K562 (cell line): ENCODE measurements around the gene TSPAN1. TPM values are rescaled to one million over a fixed set of nuclear protein-coding genes. Genes with fewer than 3 reads are reported as not detected.

ENCODE experiments used
- ARID1B ChIP-seq: fragments of 450-650 bp; IDR thresholded peaks from 2 replicates; pipeline ENCODE4 v1.6.1; 2016; ENCODE audit warnings: antibody characterized with exemption, mild to moderate bottlenecking, inconsistent platforms
- HDAC2 ChIP-seq: fragments of 450-650 bp; IDR thresholded peaks from 2 replicates; pipeline ENCODE4 v1.6.1; 2016; ENCODE audit warnings: mild to moderate bottlenecking
- HNRNPH1 ChIP-seq: fragments of 200-400 bp; formaldehyde crosslinking; optimal IDR thresholded peaks from 2 replicates; pipeline ENCODE3; 2017; ENCODE audit warnings: low read depth, mild to moderate bottlenecking, low read length, moderate library complexity
- KAT2B ChIP-seq: IDR thresholded peaks from one replicate; pipeline ENCODE4 v1.6.1; 2012; ENCODE audit warnings: low read depth, mild to moderate bottlenecking, control low read depth, inconsistent platforms, low read length, moderate library complexity
- LCOR ChIP-seq: sonication (generic); formaldehyde crosslinking; IDR thresholded peaks from 2 replicates; pipeline ENCODE4 v1.8.0; 2022; ENCODE audit warnings: mild to moderate bottlenecking, missing genetic modification reagents
- MIER1 ChIP-seq: fragments of 450-650 bp; IDR thresholded peaks from 2 replicates; pipeline ENCODE4 v1.6.1; 2016; ENCODE audit warnings: antibody characterized with exemption, mild to moderate bottlenecking, low read depth
- PCBP2 ChIP-seq: fragments of 200-400 bp; formaldehyde crosslinking; IDR thresholded peaks from 2 replicates; pipeline ENCODE4 v1.6.1; 2018; ENCODE audit warnings: low read length, low read depth, mild to moderate bottlenecking, moderate library complexity; ENCODE audit not compliant: poor library complexity, severe bottlenecking
- PHF8 ChIP-seq: fragments of 200-600 bp; sonication (generic); IDR thresholded peaks from 2 replicates; pipeline ENCODE4 v1.6.1; 2012; ENCODE audit warnings: mixed run types, mild to moderate bottlenecking, inconsistent platforms, low read length, moderate library complexity, borderline replicate concordance
- SMARCA4 ChIP-seq: fragments of 450-650 bp; IDR thresholded peaks from 2 replicates; pipeline ENCODE4 v1.6.1; 2016
- SREBF2 ChIP-seq: sonication (generic); formaldehyde crosslinking; IDR thresholded peaks from 2 replicates; pipeline ENCODE4 v1.4.0; 2020; ENCODE audit warnings: mild to moderate bottlenecking, missing genetic modification reagents
- TEAD1 ChIP-seq, 2 experiments: fragments of 450-650 bp in 1 of 2; sonication (generic) in 1 of 2; formaldehyde crosslinking; IDR thresholded peaks; 2 replicates each; pipeline versions ENCODE4 v1.4.0 to v1.8.0; 2020 to 2022; ENCODE audit warnings: mild to moderate bottlenecking in 2 of 2, missing genetic modification reagents in 1 of 2
- ZKSCAN8 ChIP-seq: fragments of 200-800 bp; sonication (Bioruptor generic); IDR thresholded peaks from 2 replicates; pipeline ENCODE4 v1.6.1; 2016; ENCODE audit warnings: missing genetic modification characterization, missing compliant biosample characterization
- ZNF436 ChIP-seq: fragments of 250-450, 450-650 bp; sonication (Bioruptor Pico); formaldehyde crosslinking; IDR thresholded peaks from 2 replicates; pipeline ENCODE4 v1.7.0; 2020; ENCODE audit warnings: mild to moderate bottlenecking
- polyA plus RNA-seq, 8 experiments: library from polyadenylated mRNA; depleted of rRNA in 4 of 8; stranded (reverse) in 5 of 8; unstranded in 3 of 8; fragments of >200 nt; fragmentation: Nextera tagmentation in 2 of 8; fragmentation: Illumina TruSeq in 1 of 8; extraction: Ambion mirVana in 2 of 8; extraction: Trizol in 1 of 8; gene quantifications; 2 replicates each; pipeline versions ENCODE4 v1.2.1 to v1.2.3, GENCODE V29; 2011 to 2014; ENCODE audit warnings: inconsistent platforms in 1 of 8, missing spikeins in 1 of 8
- total RNA-seq, 7 experiments: library from RNA; depleted of rRNA in 6 of 7; stranded (reverse); fragments of >200 nt in 6 of 7; fragmentation: Illumina TruSeq in 2 of 7; extraction: Trizol in 2 of 7; gene quantifications; 2 replicates each; pipeline versions ENCODE4 v1.2.1 to v1.2.3, GENCODE V29; 2011 to 2021; ENCODE audit warnings: low replicate concordance in 1 of 7
- TF ChIP-seq, protein P1 (sequence below), 2 experiments: fragments of 450-650 bp; IDR thresholded peaks; 2 replicates each; pipeline ENCODE4 v1.6.1; 2018; ENCODE audit warnings: mild to moderate bottlenecking in 2 of 2, low read depth in 1 of 2; ENCODE audit not compliant: partially characterized antibody in 2 of 2
- TF ChIP-seq, protein P2 (sequence below): sonication (generic); formaldehyde crosslinking; IDR thresholded peaks from 2 replicates; pipeline ENCODE4 v1.8.1; 2022; ENCODE audit warnings: missing genetic modification reagents
- TF ChIP-seq, protein P3 (sequence below): fragments of 450-650 bp; formaldehyde crosslinking; conservative IDR thresholded peaks from 2 replicates; pipeline ENCODE4 v1.4.0; 2022; ENCODE audit warnings: mild to moderate bottlenecking, missing genetic modification characterization
- TF ChIP-seq, protein P4 (sequence below): fragments of 250-450 bp; sonication (Bioruptor Pico); IDR thresholded peaks from 2 replicates; pipeline ENCODE4 v1.9.0; 2021; ENCODE audit warnings: mild to moderate bottlenecking
- TF ChIP-seq, protein P5 (sequence below): fragments of 450-650 bp; formaldehyde crosslinking; IDR thresholded peaks from 2 replicates; pipeline ENCODE4 v1.4.0; 2020; ENCODE audit warnings: mild to moderate bottlenecking

TSPAN1 gene
- total and polyA plus RNA-seq, 9 of the 15 experiments (the other 6 are each of a cell fraction or from before 2014, with no cell fraction given), result 0.58 TPM; not detected in 8

DNA sequence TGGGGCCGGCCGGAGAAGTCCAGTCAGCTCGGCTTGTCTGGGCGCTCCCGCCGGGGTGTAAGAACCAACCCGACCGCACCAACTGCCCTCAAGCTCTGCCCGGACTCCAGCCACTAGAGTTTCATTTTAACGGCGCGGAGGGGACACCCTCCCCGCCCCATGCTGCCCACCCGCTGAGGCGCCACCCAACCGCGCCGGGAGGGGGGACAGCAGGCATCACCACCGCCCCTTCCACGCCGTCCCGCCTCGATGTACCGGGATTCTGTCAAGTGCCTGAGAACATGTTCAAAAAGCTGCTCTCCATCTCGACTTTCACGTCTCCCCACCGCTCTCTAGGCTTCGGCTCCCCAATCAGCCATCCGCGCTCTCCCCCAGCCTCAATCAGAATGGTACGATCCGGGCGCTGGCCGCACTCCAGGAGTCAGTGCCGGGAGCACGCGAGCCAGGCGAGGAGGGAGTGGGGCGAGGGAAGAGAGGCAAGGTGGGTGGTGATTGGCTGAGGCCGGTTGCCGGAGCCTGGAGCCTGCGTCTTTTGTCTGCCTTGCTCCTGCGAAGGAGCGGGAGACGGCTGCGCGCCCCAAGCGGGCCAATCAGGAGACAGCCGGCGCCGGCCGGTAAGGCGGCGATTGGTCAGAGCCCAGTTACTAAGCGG lies 42.2 kb upstream of the TSPAN1 start, which contains the start of gene PIK3R3 (continued):
- TF ChIP-seq, protein P1, sequence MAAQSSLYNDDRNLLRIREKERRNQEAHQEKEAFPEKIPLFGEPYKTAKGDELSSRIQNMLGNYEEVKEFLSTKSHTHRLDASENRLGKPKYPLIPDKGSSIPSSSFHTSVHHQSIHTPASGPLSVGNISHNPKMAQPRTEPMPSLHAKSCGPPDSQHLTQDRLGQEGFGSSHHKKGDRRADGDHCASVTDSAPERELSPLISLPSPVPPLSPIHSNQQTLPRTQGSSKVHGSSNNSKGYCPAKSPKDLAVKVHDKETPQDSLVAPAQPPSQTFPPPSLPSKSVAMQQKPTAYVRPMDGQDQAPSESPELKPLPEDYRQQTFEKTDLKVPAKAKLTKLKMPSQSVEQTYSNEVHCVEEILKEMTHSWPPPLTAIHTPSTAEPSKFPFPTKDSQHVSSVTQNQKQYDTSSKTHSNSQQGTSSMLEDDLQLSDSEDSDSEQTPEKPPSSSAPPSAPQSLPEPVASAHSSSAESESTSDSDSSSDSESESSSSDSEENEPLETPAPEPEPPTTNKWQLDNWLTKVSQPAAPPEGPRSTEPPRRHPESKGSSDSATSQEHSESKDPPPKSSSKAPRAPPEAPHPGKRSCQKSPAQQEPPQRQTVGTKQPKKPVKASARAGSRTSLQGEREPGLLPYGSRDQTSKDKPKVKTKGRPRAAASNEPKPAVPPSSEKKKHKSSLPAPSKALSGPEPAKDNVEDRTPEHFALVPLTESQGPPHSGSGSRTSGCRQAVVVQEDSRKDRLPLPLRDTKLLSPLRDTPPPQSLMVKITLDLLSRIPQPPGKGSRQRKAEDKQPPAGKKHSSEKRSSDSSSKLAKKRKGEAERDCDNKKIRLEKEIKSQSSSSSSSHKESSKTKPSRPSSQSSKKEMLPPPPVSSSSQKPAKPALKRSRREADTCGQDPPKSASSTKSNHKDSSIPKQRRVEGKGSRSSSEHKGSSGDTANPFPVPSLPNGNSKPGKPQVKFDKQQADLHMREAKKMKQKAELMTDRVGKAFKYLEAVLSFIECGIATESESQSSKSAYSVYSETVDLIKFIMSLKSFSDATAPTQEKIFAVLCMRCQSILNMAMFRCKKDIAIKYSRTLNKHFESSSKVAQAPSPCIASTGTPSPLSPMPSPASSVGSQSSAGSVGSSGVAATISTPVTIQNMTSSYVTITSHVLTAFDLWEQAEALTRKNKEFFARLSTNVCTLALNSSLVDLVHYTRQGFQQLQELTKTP (IDR thresholded peaks at IDR 0.05; ENCODE audit: low read depth in 1 of 2, partially characterized antibody in 2 of 2), result peak in 1 of 2 experiments; percentile 53
- TF ChIP-seq LCOR, result peak; percentile 100
- TF ChIP-seq, protein P2, sequence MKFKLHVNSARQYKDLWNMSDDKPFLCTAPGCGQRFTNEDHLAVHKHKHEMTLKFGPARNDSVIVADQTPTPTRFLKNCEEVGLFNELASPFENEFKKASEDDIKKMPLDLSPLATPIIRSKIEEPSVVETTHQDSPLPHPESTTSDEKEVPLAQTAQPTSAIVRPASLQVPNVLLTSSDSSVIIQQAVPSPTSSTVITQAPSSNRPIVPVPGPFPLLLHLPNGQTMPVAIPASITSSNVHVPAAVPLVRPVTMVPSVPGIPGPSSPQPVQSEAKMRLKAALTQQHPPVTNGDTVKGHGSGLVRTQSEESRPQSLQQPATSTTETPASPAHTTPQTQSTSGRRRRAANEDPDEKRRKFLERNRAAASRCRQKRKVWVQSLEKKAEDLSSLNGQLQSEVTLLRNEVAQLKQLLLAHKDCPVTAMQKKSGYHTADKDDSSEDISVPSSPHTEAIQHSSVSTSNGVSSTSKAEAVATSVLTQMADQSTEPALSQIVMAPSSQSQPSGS, result no peak; the same call in 1 of the 2 replicates
- peak; percentile 99 for TF ChIP-seq SREBF2
- no peak for TF ChIP-seq KAT2B
- TF ChIP-seq HNRNPH1, result no peak
- TF ChIP-seq, protein P3, sequence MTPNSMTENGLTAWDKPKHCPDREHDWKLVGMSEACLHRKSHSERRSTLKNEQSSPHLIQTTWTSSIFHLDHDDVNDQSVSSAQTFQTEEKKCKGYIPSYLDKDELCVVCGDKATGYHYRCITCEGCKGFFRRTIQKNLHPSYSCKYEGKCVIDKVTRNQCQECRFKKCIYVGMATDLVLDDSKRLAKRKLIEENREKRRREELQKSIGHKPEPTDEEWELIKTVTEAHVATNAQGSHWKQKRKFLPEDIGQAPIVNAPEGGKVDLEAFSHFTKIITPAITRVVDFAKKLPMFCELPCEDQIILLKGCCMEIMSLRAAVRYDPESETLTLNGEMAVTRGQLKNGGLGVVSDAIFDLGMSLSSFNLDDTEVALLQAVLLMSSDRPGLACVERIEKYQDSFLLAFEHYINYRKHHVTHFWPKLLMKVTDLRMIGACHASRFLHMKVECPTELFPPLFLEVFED (CRISPR knock-in tag), result 0 out of 2 replicates have a peak, but pooled peaks have one; percentile 42
- 0 out of 2 replicates have a peak, but pooled peaks have one; percentile 17 for TF ChIP-seq ZNF436 (CRISPR knock-in tag)
- TF ChIP-seq PHF8, result peak; percentile 8; the same call in 1 of the 2 replicates
- TF ChIP-seq, protein P4, sequence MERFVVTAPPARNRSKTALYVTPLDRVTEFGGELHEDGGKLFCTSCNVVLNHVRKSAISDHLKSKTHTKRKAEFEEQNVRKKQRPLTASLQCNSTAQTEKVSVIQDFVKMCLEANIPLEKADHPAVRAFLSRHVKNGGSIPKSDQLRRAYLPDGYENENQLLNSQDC (CRISPR knock-in tag), result peak; percentile 45
- TF ChIP-seq PCBP2, result no peak
- TF ChIP-seq ZKSCAN8 (CRISPR knock-in tag), result no peak
- TF ChIP-seq MIER1, result peak; percentile 90
- peak; percentile 94 for TF ChIP-seq HDAC2
- TF ChIP-seq TEAD1 (CRISPR knock-in tag; IDR thresholded peaks at IDR 0.05), result peak in 1 of 2 experiments; percentile 97; a peak in 3 of 4 replicates
- TF ChIP-seq, protein P5, sequence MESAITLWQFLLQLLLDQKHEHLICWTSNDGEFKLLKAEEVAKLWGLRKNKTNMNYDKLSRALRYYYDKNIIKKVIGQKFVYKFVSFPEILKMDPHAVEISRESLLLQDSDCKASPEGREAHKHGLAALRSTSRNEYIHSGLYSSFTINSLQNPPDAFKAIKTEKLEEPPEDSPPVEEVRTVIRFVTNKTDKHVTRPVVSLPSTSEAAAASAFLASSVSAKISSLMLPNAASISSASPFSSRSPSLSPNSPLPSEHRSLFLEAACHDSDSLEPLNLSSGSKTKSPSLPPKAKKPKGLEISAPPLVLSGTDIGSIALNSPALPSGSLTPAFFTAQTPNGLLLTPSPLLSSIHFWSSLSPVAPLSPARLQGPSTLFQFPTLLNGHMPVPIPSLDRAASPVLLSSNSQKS, result 0 out of 2 replicates have a peak, but pooled peaks have one; percentile 11
- peak; percentile 82 for TF ChIP-seq ARID1B
- TF ChIP-seq SMARCA4, result 0 out of 2 replicates have a peak, but pooled peaks have one; percentile 57
